Mucosa of descending colon (tissue), 3 donors: Measurements from ENCODE around the gene HIVEP2. TPM values are rescaled to one million over a fixed set of nuclear protein-coding genes. Genes with fewer than 3 reads are reported as not detected.

Experiments
- ATAC-seq: fragments of 200-7000 bp; cut with Tn5 transposase; one replicate; pipeline ENCODE4 v1.9.1; 2020; ENCODE audit warnings: mild to moderate bottlenecking, moderate library complexity
- DNase-seq, 3 donors: peaks; one replicate each; pipeline ENCODE4 v3.0.0-alpha.2; 2020
- H3K36me3 ChIP-seq: fragments of 200-600 bp; one replicate; pipeline ENCODE4 v1.8.0; 2021; ENCODE audit warnings: low read depth, mild to moderate bottlenecking
- H3K4me1 ChIP-seq: fragments of 200-600 bp; one replicate; pipeline ENCODE4 v1.8.0; 2021; ENCODE audit warnings: low read depth, mild to moderate bottlenecking
- H3K4me3 ChIP-seq: fragments of 200-600 bp; one replicate; pipeline ENCODE4 v1.8.0; 2021; ENCODE audit warnings: mild to moderate bottlenecking
- H3K9me3 ChIP-seq: fragments of 200-600 bp; one replicate; pipeline ENCODE4 v1.8.0; 2021; ENCODE audit warnings: mild to moderate bottlenecking
- CTCF ChIP-seq: fragments of 200-600 bp; IDR thresholded peaks from one replicate; pipeline ENCODE4 v1.8.0; 2022; ENCODE audit warnings: antibody characterized with exemption, mild to moderate bottlenecking
- intact Hi-C, 2 donors: fragments of 100-400 bp; cut with DNase I in 1 of 2; cut with micrococcal nuclease in 1 of 2; formaldehyde crosslinking; loops; one replicate each; pipeline versions ENCODE4 v1.11.0 to v1.11.1; 2022; cut with DNase I, micrococcal nuclease
- total RNA-seq, 3 donors: library from RNA; stranded (reverse); fragmentation: NEBNext Ultra II Directional in 2 of 3; extraction: Animal tissue kit (Norgen Biotek cat#: 25700) in 2 of 3; gene quantifications; one replicate each; pipeline versions ENCODE4 v1.2.1 to v1.2.4, GENCODE V29; 2021 to 2023
- donor health status: DM: no; HTN: no; CAD: no; lungs with moderate emphysema.
- donor health status: DM: no; HTN: no; CAD: no.
- donor health status: DM: no; HTN: yes; CAD: no.

The HIVEP2 gene
- total RNA-seq, 3 donors from 2014 or later = 7.8 to 17.7 (median 11.3) TPM

GRCh38 chr6:142823256-142823902 lies 121.6 kb downstream of the HIVEP2 start:
- no peak for ATAC-seq
- peaks cover 12% of the 10 kb centered on the region for H3K4me1 ChIP-seq

GRCh38 chr6:142822842-142823241 lies 122.1 kb downstream of the HIVEP2 start:
- no peak for ATAC-seq

More at GRCh38 chr6:142823256-142823902, 121.6 kb downstream of the HIVEP2 start:
- no peaks in the 10 kb centered on the region for H3K9me3 ChIP-seq
- no peak overlapping the region for H3K4me3 ChIP-seq
- no peaks in the 10 kb centered on the region for H3K36me3 ChIP-seq
- no peak for TF ChIP-seq CTCF
- intact Hi-C loops = no loop called here
- DNase-seq = no peak

GRCh38 chr6:142822383-142822782 lies 122.6 kb downstream of the HIVEP2 start:
- intact Hi-C loops = no loop called here
- no peaks in the 10 kb centered on the region for H3K36me3 ChIP-seq
- TF ChIP-seq CTCF = no peak
- ATAC-seq (no peak), DNase-seq (no peak)
- H3K9me3 ChIP-seq = no peaks in the 10 kb centered on the region
- peaks cover 12% of the 10 kb centered on the region for H3K4me1 ChIP-seq
- H3K4me3 ChIP-seq = no peak overlapping the region

More at GRCh38 chr6:142822842-142823241, 122.1 kb downstream of the HIVEP2 start:
- no peak for DNase-seq
- TF ChIP-seq CTCF = no peak
- H3K9me3 ChIP-seq = no peaks in the 10 kb centered on the region
- H3K4me1 ChIP-seq = peaks cover 12% of the 10 kb centered on the region
- H3K4me3 ChIP-seq = no peak overlapping the region
- intact Hi-C loops = no loop called here
- no peaks in the 10 kb centered on the region for H3K36me3 ChIP-seq

- ATAC-seq (no peak), DNase-seq (no peak)
- peaks cover 8% of the 10 kb centered on the region for H3K4me1 ChIP-seq
- H3K4me3 ChIP-seq = no peak overlapping the region
- no peaks in the 10 kb centered on the region for H3K9me3 ChIP-seq
- no peak for TF ChIP-seq CTCF
- no peaks in the 10 kb centered on the region for H3K36me3 ChIP-seq
- intact Hi-C loops = no loop called here
Measured at GRCh38 chr6:142821860-142822259, 123.1 kb downstream of the HIVEP2 start.

GRCh38 chr6:142821164-142821716 lies 123.7 kb downstream of the HIVEP2 start:
- TF ChIP-seq CTCF = no peak
- Histone ChIP-seq H3K4me1 (peaks cover 8% of the 10 kb centered on the region), H3K36me3 (no peaks in the 10 kb centered on the region), H3K4me3 (no peak overlapping the region), H3K9me3 (no peaks in the 10 kb centered on the region)
- intact Hi-C loops = no loop called here
- DNase-seq = no peak
- ATAC-seq = no peak
